ENCODE results near the gene EDC4.

Gene EDC4

GRCh38 chr16:67928561-67929364, 55.9 kb downstream of the EDC4 start:
- no peaks in the 10 kb centered on the region for H3K27me3 ChIP-seq (ENCODE audit: insufficient read depth, low read depth, severe bottlenecking)
- H3K9me3 ChIP-seq (ENCODE audit: severe bottlenecking), result no peaks in the 10 kb centered on the region
- H3K27ac ChIP-seq, result no peak overlapping the region
- peaks cover 4% of the 10 kb centered on the region for H3K36me3 ChIP-seq
- no peak overlapping the region for H3K4me3 ChIP-seq (ENCODE audit: low read depth, low read length)
- peak; percentile 80 for DNase-seq
- TF ChIP-seq CTCF (IDR thresholded peaks at IDR 0.05; ENCODE audit: low read depth, low read length), result peak; percentile 99

GRCh38 chr16:67930191-67930590, 57.3 kb downstream of the EDC4 start:
- no peaks in the 10 kb centered on the region for H3K27me3 ChIP-seq (ENCODE audit: insufficient read depth, low read depth, severe bottlenecking)
- H3K36me3 ChIP-seq, result peaks cover 4% of the 10 kb centered on the region
- H3K9me3 ChIP-seq (ENCODE audit: severe bottlenecking), result no peaks in the 10 kb centered on the region
- TF ChIP-seq CTCF (IDR thresholded peaks at IDR 0.05; ENCODE audit: low read depth, low read length), result no peak
- DNase-seq, result no peak
- H3K4me3 ChIP-seq (ENCODE audit: low read depth, low read length), result no peak overlapping the region
- H3K27ac ChIP-seq, result no peak overlapping the region

GRCh38 chr16:67930678-67931211, 57.9 kb downstream of the EDC4 start:
- TF ChIP-seq CTCF (IDR thresholded peaks at IDR 0.05; ENCODE audit: low read depth, low read length), result no peak
- Histone ChIP-seq H3K9me3 (ENCODE audit: severe bottlenecking) (no peaks in the 10 kb centered on the region), H3K36me3 (peaks cover 4% of the 10 kb centered on the region), H3K4me3 (ENCODE audit: low read depth, low read length) (no peak overlapping the region), H3K27ac (no peak overlapping the region), H3K27me3 (ENCODE audit: insufficient read depth, low read depth, severe bottlenecking) (no peaks in the 10 kb centered on the region)
- DNase-seq, result no peak
